ENCODE data around the gene BZW2.
"Not testable (repeated sequence)": the region's sequence is repeated elsewhere in the genome, so short reads cannot be mapped to it uniquely, and the experiment has no call there.

The BZW2 gene

GRCh38 chr7:16675277-16675676 lies 29.3 kb downstream of the BZW2 start:
- no peak for DNase-seq

- no peak for DNase-seq
Measured at GRCh38 chr7:16677978-16678494, 32.1 kb downstream of the BZW2 start.

GRCh38 chr7:16678645-16679566 lies 32.9 kb downstream of the BZW2 start:
- DNase-seq = not testable (repeated sequence)

GRCh38 chr7:16684935-16685334 lies 39.0 kb downstream of the BZW2 start:
- DNase-seq = no peak

GRCh38 chr7:16685535-16685934 lies 39.6 kb downstream of the BZW2 start:
- no peak for DNase-seq

GRCh38 chr7:16688249-16688648 lies 42.3 kb downstream of the BZW2 start:
- DNase-seq = no peak

- DNase-seq = no peak
Measured at GRCh38 chr7:16691241-16691640, 45.3 kb downstream of the BZW2 start.

- DNase-seq = no peak
Measured at GRCh38 chr7:16693601-16694318, 47.8 kb downstream of the BZW2 start.

- no peak for DNase-seq
Measured at GRCh38 chr7:16694806-16695205, 48.8 kb downstream of the BZW2 start.

- DNase-seq = no peak
Measured at GRCh38 chr7:16695621-16696237, 49.7 kb downstream of the BZW2 start.

GRCh38 chr7:16697507-16698199 lies 51.7 kb downstream of the BZW2 start:
- DNase-seq = no peak

GRCh38 chr7:16698200-16698905 lies 52.4 kb downstream of the BZW2 start:
- no peak for DNase-seq

- DNase-seq = no peak
Measured at GRCh38 chr7:16702441-16702840, 56.5 kb downstream of the BZW2 start.

- DNase-seq = no peak
Measured at GRCh38 chr7:16708511-16708910, 62.5 kb downstream of the BZW2 start.

- no peak for DNase-seq
Measured at GRCh38 chr7:16708980-16709379, 63.0 kb downstream of the BZW2 start.

GRCh38 chr7:16710651-16711050 lies 64.7 kb downstream of the BZW2 start:
- DNase-seq = no peak

GRCh38 chr7:16711730-16712129 lies 65.7 kb downstream of the BZW2 start:
- DNase-seq = no peak

- DNase-seq = no peak
Measured at GRCh38 chr7:16712916-16713315, 66.9 kb downstream of the BZW2 start.

GRCh38 chr7:16715928-16716327 lies 69.9 kb downstream of the BZW2 start:
- no peak for DNase-seq

GRCh38 chr7:16718111-16718656 lies 72.2 kb downstream of the BZW2 start:
- no peak for DNase-seq

- DNase-seq = no peak
Measured at GRCh38 chr7:16719699-16720098, 73.7 kb downstream of the BZW2 start.

GRCh38 chr7:16721541-16721940 lies 75.6 kb downstream of the BZW2 start:
- DNase-seq = no peak

All from activated gamma-delta T cell (primary cell).